Immature natural killer cell (primary cell): Measurements from ENCODE around the gene CDKN2D. TPM values are rescaled to one million over a fixed set of nuclear protein-coding genes. Genes with fewer than 3 reads are reported as not detected.
A peak's percentile ranks its signal among the peaks of the same experiment; 100 is the strongest.

Experiments
- DNase-seq, 3 donors: peaks; one replicate each; pipeline ENCODE4 v3.0.0; 2022; ENCODE audit warnings: mixed read lengths in 1 of 3
- H3K27ac Mint-ChIP-seq, 6 donors: one replicate each; pipeline ENCODE4 v1.8.0; 2020; ENCODE audit warnings: mixed read lengths in 6 of 6, mild to moderate bottlenecking in 5 of 6, inconsistent platforms in 4 of 6, moderate library complexity in 3 of 6
- H3K27me3 Mint-ChIP-seq, 3 donors: one replicate each; pipeline ENCODE4 v1.8.0; 2020 to 2021; ENCODE audit warnings: low read depth in 3 of 3, mild to moderate bottlenecking in 3 of 3, mixed read lengths in 3 of 3, moderate library complexity in 3 of 3, inconsistent platforms in 1 of 3
- H3K36me3 Mint-ChIP-seq, 3 donors: one replicate each; pipeline ENCODE4 v1.8.0; 2020; ENCODE audit warnings: mixed read lengths in 3 of 3, inconsistent platforms in 2 of 3, mild to moderate bottlenecking in 2 of 3
- H3K4me1 Mint-ChIP-seq, 2 donors: one replicate each; pipeline ENCODE4 v1.8.0; 2020; ENCODE audit warnings: inconsistent platforms in 2 of 2, mild to moderate bottlenecking in 2 of 2, mixed read lengths in 2 of 2, moderate library complexity in 1 of 2
- H3K4me3 Mint-ChIP-seq, 5 donors: one replicate each; pipeline ENCODE4 v1.8.0; 2020; ENCODE audit warnings: mild to moderate bottlenecking in 5 of 5, mixed read lengths in 5 of 5, inconsistent platforms in 3 of 5, moderate library complexity in 3 of 5
- H3K9me3 Mint-ChIP-seq, 6 donors: one replicate each; pipeline ENCODE4 v1.8.0; 2020; ENCODE audit warnings: mild to moderate bottlenecking in 6 of 6, mixed read lengths in 6 of 6, inconsistent platforms in 4 of 6, moderate library complexity in 3 of 6
- polyA plus RNA-seq, 3 donors: library from polyadenylated mRNA; unstranded; fragments of 300-500 nt; fragmentation: Illumina TruSeq; gene quantifications; one replicate each; pipeline ENCODE4 v1.2.3, GENCODE V29; 2021

Gene CDKN2D
- polyA plus RNA-seq, 3 donors from 2014 or later: 253 to 474 (median 308) TPM

- peak overlapping the region; percentile 90 to 100 (median 94) for H3K4me3 Mint-ChIP-seq
- no peaks in the 10 kb centered on the region for H3K9me3 Mint-ChIP-seq
- peaks cover 0 to 7% (median 0%) of the 10 kb centered on the region in 3 donors for H3K36me3 Mint-ChIP-seq
- DNase-seq: peak in 1 of 3 donors; percentile 15
- H3K27me3 Mint-ChIP-seq: peaks cover 27 to 41% (median 28%) of the 10 kb centered on the region in 3 donors
- H3K27ac Mint-ChIP-seq: peak overlapping the region; percentile 96 to 98 (median 98)
- peaks cover 44 to 54% of the 10 kb centered on the region in 2 donors for H3K4me1 Mint-ChIP-seq
Observed at GRCh38 chr19:10568062-10568825, 535 bp downstream of the CDKN2D start.

GRCh38 chr19:10567656-10568055 is 1.1 kb downstream of the CDKN2D start:
- DNase-seq: peak in 1 of 3 donors; percentile 10
- H3K36me3 Mint-ChIP-seq: peaks cover 0 to 7% (median 0%) of the 10 kb centered on the region in 3 donors
- peaks cover 44 to 54% of the 10 kb centered on the region in 2 donors for H3K4me1 Mint-ChIP-seq
- no peaks in the 10 kb centered on the region for H3K9me3 Mint-ChIP-seq
- peak overlapping the region; percentile 90 to 100 (median 94) for H3K4me3 Mint-ChIP-seq
- H3K27me3 Mint-ChIP-seq: peaks cover 27 to 43% (median 28%) of the 10 kb centered on the region in 3 donors
- H3K27ac Mint-ChIP-seq: peak overlapping the region; percentile 96 to 98 (median 98)

GRCh38 chr19:10566658-10567410 is 1.9 kb downstream of the CDKN2D start:
- Mint-ChIP-seq H3K9me3 (no peaks in the 10 kb centered on the region), H3K27me3 (peaks cover 22 to 37% (median 24%) of the 10 kb centered on the region in 3 donors), H3K4me1 (peaks cover 37 to 46% of the 10 kb centered on the region in 2 donors), H3K36me3 (peaks cover 0 to 7% (median 0%) of the 10 kb centered on the region in 3 donors), H3K27ac (peak overlapping the region; percentile 96 to 98 (median 98)), H3K4me3 (peak overlapping the region; percentile 90 to 100 (median 94))
- DNase-seq: peak; percentile 95 to 96 (median 95)

GRCh38 chr19:10566408-10566657 is 2.4 kb downstream of the CDKN2D start:
- H3K9me3 Mint-ChIP-seq: no peaks in the 10 kb centered on the region
- no peak for DNase-seq
- H3K4me1 Mint-ChIP-seq: peaks cover 42 to 46% of the 10 kb centered on the region in 2 donors
- peaks cover 0 to 11% (median 0%) of the 10 kb centered on the region in 3 donors for H3K36me3 Mint-ChIP-seq
- H3K4me3 Mint-ChIP-seq: peak overlapping the region; percentile 90 to 100 (median 94)
- H3K27ac Mint-ChIP-seq: peak overlapping the region; percentile 96 to 98 (median 98)
- H3K27me3 Mint-ChIP-seq: peaks cover 21 to 37% (median 24%) of the 10 kb centered on the region in 3 donors

- peak within 1 kb of the TSS; percentile 90 to 100 (median 94) for H3K4me3 Mint-ChIP-seq
- H3K27ac Mint-ChIP-seq: peak within 1 kb of the TSS; percentile 96 to 99 (median 98)
- peaks cover 21 to 37% (median 24%) of the 10 kb centered on the region in 3 donors for H3K27me3 Mint-ChIP-seq
- no peaks in the 10 kb centered on the region for H3K9me3 Mint-ChIP-seq
- DNase-seq: peak; percentile 99
- H3K36me3 Mint-ChIP-seq: peaks cover 0 to 13% (median 0%) of the 10 kb centered on the region in 3 donors
- H3K4me1 Mint-ChIP-seq: peaks cover 46% of the 10 kb centered on the region in 2 donors
Observed at GRCh38 chr19:10565567-10566407, 3.0 kb downstream of the CDKN2D start, which contains the start of gene KRI1. Gene KRI1 (minus strand): TSS chr19:10566010. CDS start chr19:10565999, 11 bp downstream.

- H3K27me3 Mint-ChIP-seq: peaks cover 21 to 36% (median 24%) of the 10 kb centered on the region in 3 donors
- peaks cover 46% of the 10 kb centered on the region in 2 donors for H3K4me1 Mint-ChIP-seq
- DNase-seq: peak; percentile 53 to 61 (median 60)
- H3K27ac Mint-ChIP-seq: peak overlapping the region; percentile 96 to 99 (median 98)
- H3K4me3 Mint-ChIP-seq: peak overlapping the region; percentile 90 to 100 (median 94)
- no peaks in the 10 kb centered on the region for H3K9me3 Mint-ChIP-seq
- peaks cover 0 to 19% (median 3%) of the 10 kb centered on the region in 3 donors for H3K36me3 Mint-ChIP-seq
Observed at GRCh38 chr19:10565028-10565566, 3.7 kb downstream of the CDKN2D start.

GRCh38 chr19:10562609-10563008 is 6.2 kb downstream of the CDKN2D start:
- Mint-ChIP-seq H3K9me3 (no peaks in the 10 kb centered on the region), H3K4me3 (no peak overlapping the region), H3K27ac (no peak overlapping the region), H3K27me3 (peaks cover 18 to 29% (median 22%) of the 10 kb centered on the region in 3 donors), H3K4me1 (peaks cover 31 to 36% of the 10 kb centered on the region in 2 donors), H3K36me3 (peaks cover 3 to 31% (median 4%) of the 10 kb centered on the region in 3 donors)
- DNase-seq: no peak

- Mint-ChIP-seq H3K4me1 (peaks cover 21 to 29% of the 10 kb centered on the region in 2 donors), H3K27me3 (peaks cover 2 to 11% (median 9%) of the 10 kb centered on the region in 3 donors), H3K36me3 (peaks cover 3 to 26% (median 4%) of the 10 kb centered on the region in 3 donors), H3K4me3 (no peak overlapping the region), H3K27ac (no peak overlapping the region), H3K9me3 (no peaks in the 10 kb centered on the region)
- no peak for DNase-seq
Observed at GRCh38 chr19:10560154-10560553, 8.6 kb downstream of the CDKN2D start.

- H3K4me1 Mint-ChIP-seq: peaks cover 37 to 45% of the 10 kb centered on the region in 2 donors
Observed at GRCh38 chr19:10557603-10558197, 11.1 kb downstream of the CDKN2D start.

GRCh38 chr19:10555610-10555973 is 13.2 kb downstream of the CDKN2D start:
- Mint-ChIP-seq H3K4me3 (peak overlapping the region in 1 of 5 donors; percentile 6), H3K27ac (peak overlapping the region; percentile 69 to 96 (median 86))

More at GRCh38 chr19:10557603-10558197, 11.1 kb downstream of the CDKN2D start:
- Mint-ChIP-seq H3K27ac (peak overlapping the region in 2 of 6 donors; percentile 74 to 85), H3K4me3 (no peak overlapping the region), H3K36me3 (peaks cover 7 to 31% (median 7%) of the 10 kb centered on the region in 3 donors), H3K9me3 (no peaks in the 10 kb centered on the region), H3K27me3 (peaks cover 4 to 9% (median 4%) of the 10 kb centered on the region in 3 donors)
- DNase-seq: no peak

GRCh38 chr19:10554760-10555609 is 13.8 kb downstream of the CDKN2D start:
- peaks cover 3 to 28% (median 7%) of the 10 kb centered on the region in 3 donors for H3K36me3 Mint-ChIP-seq
- peaks cover 61 to 62% of the 10 kb centered on the region in 2 donors for H3K4me1 Mint-ChIP-seq
- H3K27ac Mint-ChIP-seq: peak overlapping the region; percentile 89 to 98 (median 96)
- no peaks in the 10 kb centered on the region for H3K9me3 Mint-ChIP-seq
- DNase-seq: no peak
- H3K27me3 Mint-ChIP-seq: peaks cover 4 to 8% (median 8%) of the 10 kb centered on the region in 3 donors
- H3K4me3 Mint-ChIP-seq: peak overlapping the region; percentile 77 to 86 (median 81)

More at GRCh38 chr19:10555610-10555973, 13.2 kb downstream of the CDKN2D start:
- no peak for DNase-seq
- H3K9me3 Mint-ChIP-seq: no peaks in the 10 kb centered on the region
- peaks cover 56 to 57% of the 10 kb centered on the region in 2 donors for H3K4me1 Mint-ChIP-seq
- peaks cover 7 to 28% (median 7%) of the 10 kb centered on the region in 3 donors for H3K36me3 Mint-ChIP-seq
- peaks cover 4 to 8% (median 4%) of the 10 kb centered on the region in 3 donors for H3K27me3 Mint-ChIP-seq
